A549 (cell line): ENCODE results near the gene GOT1. TPM values are rescaled to one million over a fixed set of nuclear protein-coding genes. Genes with fewer than 3 reads are reported as not detected.

Experiments
- ATAC-seq, 2 experiments: fragments of 200-7000 bp in 1 of 2; fragments of >200 bp in 1 of 2; cut with Nextera tagmentation in 1 of 2; cut with Tn5 transposase in 1 of 2; 3 replicates each; pipeline versions ENCODE4 v1.8.0 to v1.9.1; 2018 to 2020; ENCODE audit warnings: mild to moderate bottlenecking in 1 of 2, moderate library complexity in 1 of 2
- CTCF ChIA-PET: fragments of 300-600 bp; sonication (Branson Sonifier 250); formaldehyde crosslinking; extraction: SDS; loops from one replicate; lab custom pipeline; 2021; ENCODE audit warnings: antibody characterized with exemption, inconsistent platforms; lab: Yijun Ruan, JAX
- POLR2A ChIA-PET: fragments of 350-600 bp; formaldehyde crosslinking; extraction: SDS; loops from one replicate; lab custom pipeline; 2021; ENCODE audit warnings: antibody characterized with exemption, inconsistent platforms; lab: Yijun Ruan, JAX
- DNase-seq, 2 experiments: peaks; one replicate each; pipeline versions ENCODE4 v3.0.0 to v3.0.0-alpha.2; 2011 to 2016; ENCODE audit warnings: low read depth in 1 of 2, low spot score in 1 of 2
- FAIRE-seq: peaks from 2 replicates; lab custom pipeline; 2011; peaks lifted over from hg19 to GRCh38; lab: Jason Lieb, UNC
- H3K27ac ChIP-seq, 2 experiments: fragments of >200 bp; sonication (Bioruptor Twin); formaldehyde crosslinking; 3 replicates each; pipeline ENCODE4 v1.5.1; 2016 to 2017
- H3K4me1 ChIP-seq: fragments of >200 bp; sonication (Bioruptor Twin); formaldehyde crosslinking; 3 replicates; pipeline ENCODE4 v1.6.1; 2016
- H3K4me2 ChIP-seq: fragments of >200 bp; sonication (Bioruptor Twin); formaldehyde crosslinking; 3 replicates; pipeline ENCODE4 v1.6.1; 2016
- H3K4me3 ChIP-seq: fragments of >200 bp; sonication (Bioruptor Twin); formaldehyde crosslinking; 3 replicates; pipeline ENCODE4 v1.5.1; 2016
- H3K9me3 ChIP-seq: fragments of >200 bp; sonication (Bioruptor Twin); formaldehyde crosslinking; 3 replicates; pipeline ENCODE4 v1.6.1; 2016
- BHLHE40 ChIP-seq: IDR thresholded peaks from 2 replicates; pipeline ENCODE4 v1.6.1; 2012; ENCODE audit warnings: low read depth, low read length, inconsistent platforms
- CEBPB ChIP-seq, 2 experiments: fragments of >200 bp in 1 of 2; sonication (Bioruptor Twin) in 1 of 2; formaldehyde crosslinking in 1 of 2; IDR thresholded peaks; 2 replicates each; pipeline ENCODE4 v1.6.1; 2012 to 2016
- CHD2 ChIP-seq: fragments of 150-350 bp; IDR thresholded peaks from 2 replicates; pipeline ENCODE4 v1.6.1; 2014; ENCODE audit warnings: low read length; ENCODE audit not compliant: partially characterized antibody
- CTCF ChIP-seq: fragments of >200 bp; sonication (Bioruptor Twin); formaldehyde crosslinking; IDR thresholded peaks from 3 replicates; pipeline ENCODE4 v1.5.1; 2016
- EP300 ChIP-seq, 2 experiments: fragments of >200 bp; sonication (Bioruptor Twin); formaldehyde crosslinking; IDR thresholded peaks; 2 replicates in 1 of 2; 3 replicates in 1 of 2; pipeline ENCODE4 v1.6.1; 2016 to 2017
- GATA3 ChIP-seq: IDR thresholded peaks from 2 replicates; pipeline ENCODE4 v1.6.1; 2012; ENCODE audit warnings: borderline replicate concordance
- JUNB ChIP-seq: fragments of >200 bp; sonication (Bioruptor Twin); formaldehyde crosslinking; IDR thresholded peaks from 2 replicates; pipeline ENCODE4 v1.6.1; 2016
- KDM1A ChIP-seq: fragments of 200-600 bp; sonication (generic); IDR thresholded peaks from 2 replicates; pipeline ENCODE4 v1.6.1; 2016; ENCODE audit warnings: low read depth, mild to moderate bottlenecking
- MAZ ChIP-seq: fragments of 150-350 bp; IDR thresholded peaks from 2 replicates; pipeline ENCODE4 v1.6.1; 2014; ENCODE audit warnings: antibody characterized with exemption, low read depth, low read length, borderline replicate concordance
- MYC ChIP-seq: IDR thresholded peaks from 2 replicates; pipeline ENCODE4 v1.6.1; 2012; ENCODE audit warnings: mild to moderate bottlenecking, inconsistent platforms, low read length, improper control_type of control experiment, borderline replicate concordance
- NFE2L2 ChIP-seq: fragments of 150-350 bp; conservative IDR thresholded peaks from 2 replicates; pipeline ENCODE4 v1.6.1; 2014; ENCODE audit warnings: low read length
- POLR2AphosphoS2 ChIP-seq: conservative IDR thresholded peaks from 2 replicates; pipeline ENCODE4 v1.6.1; 2012; ENCODE audit warnings: low read length, improper control_type of control experiment, inconsistent platforms
- RAD21 ChIP-seq, 2 experiments: fragments of >200 bp in 1 of 2; sonication (Bioruptor Twin) in 1 of 2; formaldehyde crosslinking in 1 of 2; IDR thresholded peaks in 1 of 2; conservative IDR thresholded peaks in 1 of 2; 2 replicates in 1 of 2; 3 replicates in 1 of 2; pipeline ENCODE4 v1.6.1; 2012 to 2018; ENCODE audit warnings: inconsistent platforms in 1 of 2
- RNF2 ChIP-seq: fragments of 200-600 bp; sonication (generic); IDR thresholded peaks from 2 replicates; pipeline ENCODE4 v1.6.1; 2016; ENCODE audit warnings: low read depth, mild to moderate bottlenecking, antibody characterized with exemption, moderate library complexity, borderline replicate concordance
- SMC3 ChIP-seq: fragments of >200 bp; sonication (Bioruptor Twin); formaldehyde crosslinking; IDR thresholded peaks from 3 replicates; pipeline ENCODE4 v1.6.1; 2018; ENCODE audit warnings: inconsistent platforms
- SREBF2 ChIP-seq: fragments of 450-650 bp; IDR thresholded peaks from 2 replicates; pipeline ENCODE4 v1.6.1; 2014; ENCODE audit warnings: mild to moderate bottlenecking, moderate library complexity
- USF2 ChIP-seq: fragments of 450-650 bp; IDR thresholded peaks from 2 replicates; pipeline ENCODE4 v1.6.1; 2014; ENCODE audit warnings: antibody characterized with exemption
- ZSCAN20 ChIP-seq: fragments of 250-450 bp; sonication (Bioruptor Pico); IDR thresholded peaks from 2 replicates; pipeline ENCODE4 v1.8.0; 2022; ENCODE audit warnings: mild to moderate bottlenecking, moderate library complexity
- WGBS: methylation state at CpG from one replicate; pipeline ENCODE4 v1.1.6; 2017; ENCODE audit errors: missing lambda C conversion rate; 5-methylcytosine and 5-hydroxymethylcytosine counted together
- polyA plus RNA-seq, 4 experiments: library from polyadenylated mRNA; depleted of rRNA in 3 of 4; stranded (reverse); fragments of >200 nt; fragmentation: RNase III in 1 of 4; extraction: RNeasy Plus Mini Kit Qiagen cat#74134 plus additional on column Dnase treatment in 1 of 4; gene quantifications; 2 replicates in 3 of 4; 3 replicates in 1 of 4; pipeline ENCODE4 v1.2.3, GENCODE V29; 2011 to 2017
- TF ChIP-seq, protein P1 (sequence below): fragments of >200 bp; sonication (Bioruptor Twin); formaldehyde crosslinking; IDR thresholded peaks from 3 replicates; pipeline ENCODE4 v1.6.1; 2016
- TF ChIP-seq, protein P2 (sequence below): fragments of 250-450 bp; sonication (Bioruptor Pico); IDR thresholded peaks from 2 replicates; pipeline ENCODE4 v1.5.0; 2021; ENCODE audit warnings: mild to moderate bottlenecking, moderate library complexity, borderline replicate concordance
- TF ChIP-seq, protein P3 (sequence below): IDR thresholded peaks from 2 replicates; pipeline ENCODE4 v1.6.1; 2012

The GOT1 gene
- polyA plus RNA-seq, 2 of the 4 experiments (the other 2 are of a cell fraction) = 31.1 to 34.9 TPM

DNA sequence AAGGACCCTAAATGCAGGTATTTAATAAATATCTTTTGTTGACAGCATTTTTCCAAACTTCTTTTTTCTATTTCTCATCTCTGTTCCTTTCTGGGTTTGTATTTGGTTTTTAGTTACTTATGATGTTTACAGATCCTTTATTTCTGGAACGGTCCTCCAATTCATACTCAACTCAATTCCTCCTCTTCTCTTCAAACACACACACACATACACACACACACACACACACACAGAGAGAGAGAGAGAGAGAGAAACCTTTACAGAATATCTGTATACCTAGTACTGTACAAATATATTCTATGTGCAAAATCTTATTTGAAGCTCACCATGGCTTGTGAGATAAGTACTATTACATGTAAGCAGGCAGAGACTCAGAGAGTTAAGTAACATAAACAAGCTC lies 21.6 kb upstream of the GOT1 start:
- ChIA-PET CTCF (interaction anchor here (1.0 to 6.3 kb wide), 5 partner anchors 8 to 161 kb away, joined by 4 to 37 read pairs (median 7); no protein-coding TSS in a partner anchor), POLR2A (no interaction called here)
- TF ChIP-seq POLR2AphosphoS2 (no peak), MAZ (no peak), MYC (no peak), ZSCAN20 (CRISPR knock-in tag) (no peak), RAD21 (conservative IDR thresholded peaks at IDR 0.05 in 1 of 2, IDR thresholded peaks at IDR 0.05 in 1 of 2) (no peak), CEBPB (IDR thresholded peaks at IDR 0.05) (no peak), RNF2 (0 out of 2 replicates have a peak, but pooled peaks have one; percentile 68), NFE2L2 (no peak), CHD2 (no peak)
- ATAC-seq (no peak), DNase-seq (no peak), FAIRE-seq (no peak)
- Histone ChIP-seq H3K4me2 (no peak overlapping the region), H3K27ac (no peak overlapping the region), H3K4me1 (no peaks in the 10 kb centered on the region), H3K9me3 (no peaks in the 10 kb centered on the region), H3K4me3 (no peak overlapping the region)
- WGBS = 21% methylated on average over 1 of the region's 1 CpG

GRCh38 chr10:99451499-99451788 lies 21.0 kb upstream of the GOT1 start:
- ATAC-seq = no peak

More at GRCh38 chr10:99451499-99451788, 21.0 kb upstream of the GOT1 start:
- H3K4me2 ChIP-seq = no peak overlapping the region
- WGBS = 21% methylated on average over 5 of the region's 5 CpGs
- TF ChIP-seq EP300 (IDR thresholded peaks at IDR 0.05) (no peak), RAD21 (conservative IDR thresholded peaks at IDR 0.05 in 1 of 2, IDR thresholded peaks at IDR 0.05 in 1 of 2) (no peak), GATA3 (no peak), CTCF (no peak), KDM1A (no peak), CEBPB (IDR thresholded peaks at IDR 0.05) (no peak), BHLHE40 (no peak), SMC3 (no peak), JUNB (no peak), USF2 (no peak), SREBF2 (no peak)
- TF ChIP-seq, protein P1, sequence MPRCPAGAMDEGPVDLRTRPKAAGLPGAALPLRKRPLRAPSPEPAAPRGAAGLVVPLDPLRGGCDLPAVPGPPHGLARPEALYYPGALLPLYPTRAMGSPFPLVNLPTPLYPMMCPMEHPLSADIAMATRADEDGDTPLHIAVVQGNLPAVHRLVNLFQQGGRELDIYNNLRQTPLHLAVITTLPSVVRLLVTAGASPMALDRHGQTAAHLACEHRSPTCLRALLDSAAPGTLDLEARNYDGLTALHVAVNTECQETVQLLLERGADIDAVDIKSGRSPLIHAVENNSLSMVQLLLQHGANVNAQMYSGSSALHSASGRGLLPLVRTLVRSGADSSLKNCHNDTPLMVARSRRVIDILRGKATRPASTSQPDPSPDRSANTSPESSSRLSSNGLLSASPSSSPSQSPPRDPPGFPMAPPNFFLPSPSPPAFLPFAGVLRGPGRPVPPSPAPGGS = no peak
- TF ChIP-seq, protein P2, sequence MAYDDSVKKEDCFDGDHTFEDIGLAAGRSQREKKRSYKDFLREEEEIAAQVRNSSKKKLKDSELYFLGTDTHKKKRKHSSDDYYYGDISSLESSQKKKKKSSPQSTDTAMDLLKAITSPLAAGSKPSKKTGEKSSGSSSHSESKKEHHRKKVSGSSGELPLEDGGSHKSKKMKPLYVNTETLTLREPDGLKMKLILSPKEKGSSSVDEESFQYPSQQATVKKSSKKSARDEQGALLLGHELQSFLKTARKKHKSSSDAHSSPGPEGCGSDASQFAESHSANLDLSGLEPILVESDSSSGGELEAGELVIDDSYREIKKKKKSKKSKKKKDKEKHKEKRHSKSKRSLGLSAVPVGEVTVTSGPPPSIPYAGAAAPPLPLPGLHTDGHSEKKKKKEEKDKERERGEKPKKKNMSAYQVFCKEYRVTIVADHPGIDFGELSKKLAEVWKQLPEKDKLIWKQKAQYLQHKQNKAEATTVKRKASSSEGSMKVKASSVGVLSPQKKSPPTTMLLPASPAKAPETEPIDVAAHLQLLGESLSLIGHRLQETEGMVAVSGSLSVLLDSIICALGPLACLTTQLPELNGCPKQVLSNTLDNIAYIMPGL (CRISPR knock-in tag) = no peak
- TF ChIP-seq, protein P3, sequence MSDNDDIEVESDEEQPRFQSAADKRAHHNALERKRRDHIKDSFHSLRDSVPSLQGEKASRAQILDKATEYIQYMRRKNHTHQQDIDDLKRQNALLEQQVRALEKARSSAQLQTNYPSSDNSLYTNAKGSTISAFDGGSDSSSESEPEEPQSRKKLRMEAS = no peak
- DNase-seq (no peak), FAIRE-seq (no peak)
- H3K27ac ChIP-seq = no peak overlapping the region
- ChIA-PET CTCF (interaction anchor here (1.0 to 6.3 kb wide), 3 partner anchors 15 to 161 kb away, joined by 3 to 37 read pairs (median 4); no protein-coding TSS in a partner anchor), POLR2A (no interaction called here)
- H3K4me1 ChIP-seq = no peaks in the 10 kb centered on the region
- H3K4me3 ChIP-seq = no peak overlapping the region
- no peaks in the 10 kb centered on the region for H3K9me3 ChIP-seq
